Adrenal gland (tissue), 5 donors: ENCODE measurements around the gene DPP6.

Experiments used
- POLR2A ChIP-seq, 2 donors: fragments of 450-650 bp; IDR thresholded peaks; one replicate each; pipeline ENCODE4 v1.6.1; 2017; ENCODE audit warnings: antibody characterized with exemption in 2 of 2, mild to moderate bottlenecking in 2 of 2, moderate library complexity in 1 of 2
- TF ChIP-seq, protein P1 (sequence below), 6 experiments: fragments of 450-650 bp in 4 of 6; fragments of 200-600 bp in 2 of 6; sonication (generic) in 1 of 6; IDR thresholded peaks; 1 replicate in 5 of 6; 2 replicates in 1 of 6; pipeline versions ENCODE4 v1.5.1 to v1.8.0; 2016 to 2021; ENCODE audit warnings: antibody characterized with exemption in 6 of 6, mild to moderate bottlenecking in 2 of 6, moderate library complexity in 1 of 6
- donor health status: DM: no; HTN: no; CAD: no.

DNA sequence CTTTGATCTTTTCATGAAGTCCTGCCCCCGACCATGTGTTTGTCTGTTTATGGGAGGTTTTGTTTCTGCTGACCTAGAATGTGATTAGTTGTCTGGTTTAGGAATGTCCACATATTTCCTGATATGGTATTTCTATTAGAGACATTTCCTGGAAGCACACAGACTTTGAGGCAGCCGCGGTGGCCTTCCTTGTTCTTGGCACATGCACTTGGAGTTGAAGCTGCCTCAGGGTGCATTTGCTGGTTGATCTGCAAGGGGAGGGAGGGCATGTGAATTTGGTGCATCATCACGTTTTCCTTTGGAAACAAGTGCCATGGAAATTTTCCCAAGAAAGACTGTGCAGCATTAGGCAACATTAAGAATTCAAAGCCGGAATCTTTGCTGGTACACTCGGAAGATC lies 622.0 kb downstream of the DPP6 start:
- TF ChIP-seq, protein P1, sequence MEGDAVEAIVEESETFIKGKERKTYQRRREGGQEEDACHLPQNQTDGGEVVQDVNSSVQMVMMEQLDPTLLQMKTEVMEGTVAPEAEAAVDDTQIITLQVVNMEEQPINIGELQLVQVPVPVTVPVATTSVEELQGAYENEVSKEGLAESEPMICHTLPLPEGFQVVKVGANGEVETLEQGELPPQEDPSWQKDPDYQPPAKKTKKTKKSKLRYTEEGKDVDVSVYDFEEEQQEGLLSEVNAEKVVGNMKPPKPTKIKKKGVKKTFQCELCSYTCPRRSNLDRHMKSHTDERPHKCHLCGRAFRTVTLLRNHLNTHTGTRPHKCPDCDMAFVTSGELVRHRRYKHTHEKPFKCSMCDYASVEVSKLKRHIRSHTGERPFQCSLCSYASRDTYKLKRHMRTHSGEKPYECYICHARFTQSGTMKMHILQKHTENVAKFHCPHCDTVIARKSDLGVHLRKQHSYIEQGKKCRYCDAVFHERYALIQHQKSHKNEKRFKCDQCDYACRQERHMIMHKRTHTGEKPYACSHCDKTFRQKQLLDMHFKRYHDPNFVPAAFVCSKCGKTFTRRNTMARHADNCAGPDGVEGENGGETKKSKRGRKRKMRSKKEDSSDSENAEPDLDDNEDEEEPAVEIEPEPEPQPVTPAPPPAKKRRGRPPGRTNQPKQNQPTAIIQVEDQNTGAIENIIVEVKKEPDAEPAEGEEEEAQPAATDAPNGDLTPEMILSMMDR (IDR thresholded peaks at IDR 0.05), result no peak
- no peak for TF ChIP-seq POLR2A (IDR thresholded peaks at IDR 0.05)
